Femur (tissue), 1 donor: Measurements from ENCODE around the gene OSBPL2.

Experiments
- DNase-seq: peaks from one replicate; pipeline ENCODE4 v3.0.0-alpha.2; 2017

The OSBPL2 gene

GRCh38 chr20:62329389-62330377 lies 91.4 kb downstream of the OSBPL2 start:
- DNase-seq, result no peak

DNA sequence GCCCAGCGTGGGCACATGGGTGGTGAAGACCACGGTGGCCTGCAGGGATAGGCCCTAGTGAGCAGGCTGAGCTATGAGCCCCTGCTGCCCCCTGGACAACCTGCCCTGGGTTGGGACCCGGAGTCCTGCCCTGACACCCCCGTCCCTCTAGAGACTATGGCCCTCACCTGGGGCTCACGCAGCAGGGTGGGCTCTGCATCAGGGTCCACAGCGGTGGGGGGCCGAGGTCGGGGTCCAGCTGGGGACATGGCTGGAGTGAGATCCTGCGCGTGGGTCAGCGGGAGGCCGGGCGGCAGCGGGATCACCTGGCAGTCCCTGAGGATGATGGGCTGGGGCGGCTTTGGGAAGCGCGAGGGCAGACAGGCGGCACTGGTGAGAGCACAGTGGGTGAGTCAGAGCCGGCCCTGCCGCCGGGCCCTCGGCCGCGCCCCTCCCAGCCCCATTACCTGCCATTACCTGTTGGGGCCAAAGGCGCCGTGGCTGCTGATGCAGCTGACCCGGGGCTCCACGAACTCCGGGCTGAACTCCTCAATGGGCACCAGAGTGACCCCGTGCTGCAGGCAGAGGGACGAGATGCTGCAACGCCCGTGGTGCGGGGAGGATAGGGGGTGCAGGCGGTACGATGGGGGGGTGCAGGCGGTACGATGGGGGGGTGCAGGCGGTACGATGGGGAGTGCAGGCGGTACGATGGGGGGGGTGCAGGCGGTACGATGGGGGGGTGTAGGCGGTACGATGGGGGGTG lies 92.4 kb downstream of the OSBPL2 start:
- DNase-seq, result no peak

DNA sequence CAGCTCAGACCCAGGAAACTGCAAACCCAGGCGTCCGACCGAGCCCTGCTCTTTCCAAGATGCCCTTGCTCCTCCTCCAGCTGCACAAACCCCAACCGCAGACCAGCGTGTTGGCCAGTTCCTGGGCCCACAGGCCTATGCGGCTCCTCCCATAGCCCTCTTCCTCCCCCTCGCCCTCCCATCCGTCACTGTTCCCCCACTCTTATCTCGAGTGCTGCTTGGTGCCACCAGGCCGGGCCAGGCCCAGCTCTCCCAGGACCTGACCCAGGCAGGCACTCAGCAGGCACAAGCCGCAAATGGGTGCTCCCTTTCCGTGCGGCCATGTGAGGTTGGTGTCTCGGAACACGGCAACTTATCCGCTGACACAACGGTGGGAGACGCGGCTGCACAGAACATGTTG lies 93.0 kb downstream of the OSBPL2 start:
- no peak for DNase-seq

DNA sequence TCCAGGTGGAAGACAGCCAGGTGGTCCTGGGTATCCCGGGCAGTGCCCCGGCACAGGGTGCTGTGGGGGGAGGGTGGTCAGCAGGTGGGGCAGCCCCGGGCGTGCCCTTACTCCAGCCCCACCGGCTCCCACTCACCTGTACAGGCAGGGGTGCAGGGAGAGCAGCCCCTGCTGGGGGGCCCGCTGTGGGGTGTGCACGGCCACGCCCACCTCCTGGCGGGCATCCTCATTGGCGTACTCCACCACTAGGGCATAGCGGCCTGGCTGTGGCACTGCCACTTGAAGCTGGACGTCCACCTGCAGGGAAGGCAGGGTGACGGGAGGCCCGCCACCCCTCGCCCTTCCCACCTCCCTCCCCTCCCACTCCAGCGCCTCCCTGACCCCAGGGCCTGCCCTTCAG lies 94.1 kb downstream of the OSBPL2 start:
- DNase-seq, result no peak

GRCh38 chr20:62332989-62333819 lies 94.9 kb downstream of the OSBPL2 start:
- DNase-seq, result no peak

DNA sequence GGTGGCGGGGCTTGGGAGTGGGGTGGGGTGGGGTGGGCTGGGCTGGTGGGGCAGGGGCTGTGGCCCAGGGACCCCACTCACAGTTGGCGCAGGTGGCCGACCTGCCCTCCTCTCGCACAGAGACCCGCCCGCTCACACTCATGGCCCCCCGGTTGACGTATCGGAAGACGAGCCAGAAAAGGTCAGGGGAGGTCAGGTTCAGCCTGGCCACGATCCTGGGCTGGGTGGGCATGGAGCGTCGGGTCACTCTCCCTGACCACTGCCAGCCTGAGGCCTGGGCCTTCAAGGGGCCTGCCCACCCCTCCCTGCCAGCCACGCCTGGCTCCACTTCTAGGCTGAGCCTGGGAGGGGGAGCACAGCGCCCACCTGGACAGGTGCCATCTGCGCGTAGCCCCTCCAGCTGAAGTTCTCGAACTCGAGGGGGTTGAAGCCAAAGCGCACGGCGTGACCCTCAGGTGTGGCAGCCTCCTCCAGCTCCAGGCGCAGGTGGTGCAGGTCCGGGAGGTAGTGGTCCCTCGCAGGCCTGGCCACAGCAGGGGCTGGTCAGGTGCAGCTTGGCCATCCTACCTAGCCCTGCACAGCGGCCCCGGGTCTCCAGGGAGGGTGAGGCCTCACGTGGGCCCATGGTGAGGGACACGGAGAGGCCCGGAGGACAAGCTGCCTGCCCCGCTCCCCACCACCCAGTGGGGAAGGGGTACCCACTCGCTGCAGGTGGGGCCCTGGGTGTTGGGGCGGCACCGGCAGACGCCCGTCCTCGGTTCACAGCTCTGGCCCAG lies 95.7 kb downstream of the OSBPL2 start:
- no peak for DNase-seq

- DNase-seq, result no peak
Measured at GRCh38 chr20:62334881-62335280, 96.6 kb downstream of the OSBPL2 start.

DNA sequence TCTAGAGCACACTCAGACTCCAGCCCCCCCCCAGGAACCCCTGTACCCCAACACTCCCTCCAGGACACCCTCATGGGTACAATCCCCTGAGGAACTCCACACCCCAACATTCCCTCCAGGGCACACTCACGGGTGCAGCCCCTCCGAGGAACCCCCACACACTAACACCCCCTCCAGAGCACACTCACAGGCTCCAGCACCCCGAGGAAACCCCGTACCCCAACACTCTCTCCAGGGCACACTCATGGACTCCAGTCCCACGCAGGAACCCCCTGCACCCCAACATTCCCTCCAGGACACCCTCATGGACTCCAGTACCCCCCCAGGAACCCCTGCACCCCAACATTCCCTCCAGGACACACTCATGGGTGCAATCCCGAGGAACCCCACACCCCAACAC lies 97.2 kb downstream of the OSBPL2 start:
- no peak for DNase-seq

- DNase-seq, result no peak
Measured at GRCh38 chr20:62336329-62336728, 98.0 kb downstream of the OSBPL2 start.

DNA sequence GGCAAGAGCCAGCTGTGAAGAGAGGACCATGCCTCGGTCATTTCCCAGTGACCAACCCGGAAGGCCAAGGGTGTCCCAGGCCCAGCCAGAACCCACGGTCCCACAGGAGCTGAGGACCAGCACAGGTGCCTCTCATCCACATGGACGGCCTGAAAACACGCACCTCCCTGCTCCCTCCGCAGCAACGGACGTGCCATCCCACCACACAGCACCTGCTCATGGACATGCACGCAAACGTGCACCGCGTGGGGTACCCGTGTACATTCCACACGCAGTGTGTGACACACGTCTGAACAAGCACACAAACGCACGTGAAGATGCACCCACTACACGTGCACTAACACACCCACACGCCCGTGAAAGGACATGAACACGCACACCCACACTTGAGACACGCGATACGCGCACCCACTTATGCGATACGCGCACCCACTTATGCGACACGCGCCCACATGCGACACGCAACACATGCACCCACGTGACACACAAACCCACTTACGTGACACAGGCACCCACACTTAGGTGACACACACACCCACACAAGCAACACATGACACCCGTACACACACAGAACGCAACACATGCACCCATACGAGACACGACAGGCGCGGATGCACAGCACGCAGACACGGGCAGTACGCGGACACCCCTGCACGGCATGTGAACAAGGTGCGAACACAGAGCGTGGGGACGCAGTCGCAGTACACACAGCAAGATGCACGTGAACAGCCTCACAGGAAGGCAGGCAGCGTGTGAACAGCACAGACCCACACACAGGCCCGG lies 98.6 kb downstream of the OSBPL2 start:
- DNase-seq, result no peak

GRCh38 chr20:62337558-62338293 lies 99.4 kb downstream of the OSBPL2 start:
- no peak for DNase-seq

DNA sequence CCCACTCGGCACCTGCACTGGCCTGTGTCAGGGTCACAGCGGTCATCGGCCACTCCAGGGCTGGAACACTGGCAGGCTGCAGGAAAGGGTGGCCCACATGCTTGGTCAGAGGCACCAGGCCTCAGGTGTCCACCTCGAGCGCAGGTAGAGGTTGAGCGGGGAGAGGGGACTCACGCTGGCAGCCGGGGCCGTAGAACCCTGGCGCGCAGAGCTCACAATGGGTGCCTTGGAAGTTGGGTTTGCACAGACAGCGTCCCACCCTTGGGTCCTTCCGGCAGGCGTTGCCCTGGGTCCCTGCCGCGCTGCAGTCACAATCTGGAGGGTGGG lies 99.9 kb downstream of the OSBPL2 start:
- no peak for DNase-seq

DNA sequence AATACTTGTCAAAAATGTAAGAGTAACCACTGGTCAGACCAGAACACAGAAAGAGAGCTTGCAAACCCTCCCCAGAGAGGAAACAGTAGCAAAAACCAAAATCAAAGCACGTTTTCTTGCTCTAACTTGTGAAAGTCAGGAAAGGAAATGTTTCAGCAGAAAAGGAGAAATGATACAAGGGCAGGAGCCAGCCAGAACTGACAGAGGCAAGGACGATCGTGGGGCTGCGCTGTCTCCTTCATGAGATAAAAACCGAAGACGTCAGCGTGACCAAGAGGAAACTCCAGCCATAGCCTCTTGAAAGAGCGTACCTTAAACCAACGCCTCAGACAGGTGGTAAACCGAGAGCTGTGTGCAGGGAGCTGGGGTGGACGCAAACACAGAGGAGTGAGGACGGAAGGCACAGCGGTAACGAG lies 101.3 kb downstream of the OSBPL2 start:
- no peak for DNase-seq

DNA sequence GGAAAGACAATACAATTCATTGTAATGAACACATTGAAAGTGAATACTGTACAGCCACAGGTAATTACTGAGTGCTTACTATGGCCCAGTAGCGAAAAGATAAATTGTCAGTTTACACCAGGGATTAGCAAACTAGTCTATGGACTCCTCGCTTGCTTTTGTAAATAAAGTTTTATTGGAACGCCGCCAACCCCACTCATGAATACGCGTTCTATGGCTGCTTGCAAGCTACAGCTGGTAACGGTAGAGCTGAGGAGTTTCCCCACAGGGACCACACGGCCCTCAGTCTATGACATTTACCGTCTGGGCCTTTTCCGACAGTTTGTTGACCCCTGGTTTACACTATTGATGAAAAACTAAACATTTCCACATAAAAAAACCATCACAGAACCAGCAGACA lies 104.6 kb downstream of the OSBPL2 start:
- DNase-seq, result no peak

DNA sequence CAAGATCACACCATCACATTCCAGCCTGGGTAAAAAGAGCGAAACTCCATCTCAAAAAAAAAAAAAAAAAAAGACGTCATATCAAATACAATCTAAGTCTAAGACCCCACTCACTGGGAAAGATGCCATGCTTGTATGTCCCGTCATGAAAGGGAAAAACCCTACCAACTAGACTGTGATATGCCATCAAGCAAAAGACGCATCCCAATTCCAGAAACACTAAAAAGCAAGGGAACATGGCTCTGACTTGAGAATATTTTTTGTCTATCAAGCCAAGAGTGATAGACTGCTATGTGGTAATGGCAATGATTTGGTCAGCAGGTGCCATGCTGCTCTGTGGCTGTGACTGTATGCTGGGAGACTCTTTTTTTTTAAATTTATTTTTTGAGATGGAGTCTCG lies 105.8 kb downstream of the OSBPL2 start:
- DNase-seq, result no peak

GRCh38 chr20:62344782-62345181 lies 106.5 kb downstream of the OSBPL2 start:
- DNase-seq, result no peak
